MCF 10A (cell line): ENCODE results near the gene PLCB1. TPM values are rescaled to one million over a fixed set of nuclear protein-coding genes. Genes with fewer than 3 reads are reported as not detected.

ENCODE experiments used
- BruUV-seq: library from RNA; stranded (reverse); fragments of 400-500 nt; replicated peaks from 2 replicates; lab custom pipeline; 2021; lab: Mats Ljungman, UMichigan
- CTCF ChIA-PET: fragments of 300-600 bp; sonication (Branson Sonifier 250); formaldehyde crosslinking; extraction: SDS; loops from one replicate; lab custom pipeline; 2021; ENCODE audit warnings: antibody characterized with exemption, inconsistent platforms; lab: Yijun Ruan, JAX
- POLR2A ChIA-PET: fragments of 300-600, 350-650 bp; sonication (Branson Sonifier 250); formaldehyde crosslinking; extraction: SDS; loops from one replicate; lab custom pipeline; 2020; ENCODE audit warnings: antibody characterized with exemption, inconsistent platforms; lab: Yijun Ruan, JAX
- DNase-seq: peaks from one replicate; pipeline ENCODE4 v3.0.0-alpha.2; 2018; ENCODE audit not compliant: unreplicated experiment
- H3K27ac Mint-ChIP-seq: one replicate; pipeline ENCODE4 v1.8.0; 2022; ENCODE audit warnings: mild to moderate bottlenecking, low read depth, mixed read lengths; ENCODE audit not compliant: unreplicated experiment
- H3K27me3 Mint-ChIP-seq: one replicate; pipeline ENCODE4 v1.8.0; 2022; ENCODE audit warnings: mixed read lengths; ENCODE audit not compliant: insufficient read depth, unreplicated experiment
- H3K36me3 Mint-ChIP-seq: one replicate; pipeline ENCODE4 v1.8.0; 2022; ENCODE audit warnings: mild to moderate bottlenecking, moderate library complexity, mixed read lengths; ENCODE audit not compliant: insufficient read depth, unreplicated experiment
- H3K4me1 Mint-ChIP-seq: one replicate; pipeline ENCODE4 v1.8.0; 2022; ENCODE audit warnings: mixed read lengths; ENCODE audit not compliant: insufficient read depth, unreplicated experiment
- H3K4me3 Mint-ChIP-seq: one replicate; pipeline ENCODE4 v1.8.0; 2022; ENCODE audit warnings: mild to moderate bottlenecking, moderate library complexity, mixed read lengths; ENCODE audit not compliant: unreplicated experiment
- H3K9me3 Mint-ChIP-seq: one replicate; pipeline ENCODE4 v1.8.0; 2022; ENCODE audit warnings: mixed read lengths; ENCODE audit not compliant: unreplicated experiment
- intact Hi-C: fragments of 100-400 bp; cut with micrococcal nuclease; formaldehyde crosslinking; loops from 2 replicates; pipeline ENCODE4 v1.14.1; 2022
- total RNA-seq: library from RNA; stranded (reverse); gene quantifications from 2 replicates; pipeline ENCODE4 v1.2.3, GENCODE V29; 2022
- TF ChIP-seq, protein P1 (sequence below): fragments of 200-600 bp; IDR thresholded peaks from one replicate; pipeline ENCODE4 v1.8.0; 2022; ENCODE audit warnings: antibody characterized with exemption, mild to moderate bottlenecking; ENCODE audit not compliant: unreplicated experiment

The PLCB1 gene
- total RNA-seq, 1 experiment from 2014 or later = 5.9 TPM

- BruUV-seq = no TSS peak
- DNase-seq = no peak
- TF ChIP-seq, protein P1, sequence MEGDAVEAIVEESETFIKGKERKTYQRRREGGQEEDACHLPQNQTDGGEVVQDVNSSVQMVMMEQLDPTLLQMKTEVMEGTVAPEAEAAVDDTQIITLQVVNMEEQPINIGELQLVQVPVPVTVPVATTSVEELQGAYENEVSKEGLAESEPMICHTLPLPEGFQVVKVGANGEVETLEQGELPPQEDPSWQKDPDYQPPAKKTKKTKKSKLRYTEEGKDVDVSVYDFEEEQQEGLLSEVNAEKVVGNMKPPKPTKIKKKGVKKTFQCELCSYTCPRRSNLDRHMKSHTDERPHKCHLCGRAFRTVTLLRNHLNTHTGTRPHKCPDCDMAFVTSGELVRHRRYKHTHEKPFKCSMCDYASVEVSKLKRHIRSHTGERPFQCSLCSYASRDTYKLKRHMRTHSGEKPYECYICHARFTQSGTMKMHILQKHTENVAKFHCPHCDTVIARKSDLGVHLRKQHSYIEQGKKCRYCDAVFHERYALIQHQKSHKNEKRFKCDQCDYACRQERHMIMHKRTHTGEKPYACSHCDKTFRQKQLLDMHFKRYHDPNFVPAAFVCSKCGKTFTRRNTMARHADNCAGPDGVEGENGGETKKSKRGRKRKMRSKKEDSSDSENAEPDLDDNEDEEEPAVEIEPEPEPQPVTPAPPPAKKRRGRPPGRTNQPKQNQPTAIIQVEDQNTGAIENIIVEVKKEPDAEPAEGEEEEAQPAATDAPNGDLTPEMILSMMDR = no peak
- intact Hi-C loops = no loop called here
- no peaks in the 10 kb centered on the region for H3K27me3 Mint-ChIP-seq
- POLR2A ChIA-PET = no interaction called here
- no peak overlapping the region for H3K27ac Mint-ChIP-seq
- no peak overlapping the region for H3K4me3 Mint-ChIP-seq
- no peaks in the 10 kb centered on the region for H3K36me3 Mint-ChIP-seq
- CTCF ChIA-PET = interaction anchor here (0.6 to 1.1 kb wide), 4 partner anchors 24 to 148 kb away, joined by 3 to 5 read pairs (median 4); no protein-coding TSS in a partner anchor
- H3K4me1 Mint-ChIP-seq = peaks cover 5% of the 10 kb centered on the region
- peaks cover 8% of the 10 kb centered on the region for H3K9me3 Mint-ChIP-seq
Observed at GRCh38 chr20:8575114-8575513, 443.0 kb downstream of the PLCB1 start.

DNA sequence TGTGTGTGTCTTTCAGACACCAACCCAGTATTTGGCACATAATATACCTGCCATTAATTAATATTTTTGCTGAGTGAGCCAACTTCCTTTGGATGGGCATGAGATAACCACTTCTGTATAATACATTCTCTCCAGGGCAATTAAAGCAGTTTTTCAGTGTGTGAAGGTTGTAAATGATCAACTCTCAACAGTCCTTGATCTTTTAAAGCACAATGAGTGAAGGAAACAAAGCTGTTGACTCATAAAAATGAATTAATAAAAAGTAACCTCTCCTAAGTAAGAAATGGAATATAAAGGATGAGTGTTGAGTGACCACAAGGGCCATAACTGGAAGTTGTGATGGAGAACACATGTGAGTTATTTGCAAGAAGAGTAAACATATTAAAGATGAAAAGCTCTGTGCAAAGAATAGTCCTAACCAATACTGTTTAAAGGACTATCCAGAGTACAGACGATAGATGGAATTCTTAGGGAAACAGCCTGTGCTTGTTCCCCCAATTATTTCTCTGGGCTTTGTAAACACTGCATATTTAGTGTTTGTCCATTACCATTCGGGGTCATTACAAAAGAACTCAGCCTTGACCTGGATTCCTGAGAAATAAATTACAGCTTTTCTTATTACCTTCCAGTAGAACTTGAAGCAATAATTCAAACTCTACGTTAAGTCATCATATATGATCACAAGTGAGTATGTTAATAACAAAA, 446.2 kb downstream of the PLCB1 start:
- Mint-ChIP-seq H3K9me3 (no peaks in the 10 kb centered on the region), H3K4me3 (no peak overlapping the region), H3K4me1 (peaks cover 6% of the 10 kb centered on the region), H3K27me3 (no peaks in the 10 kb centered on the region), H3K27ac (no peak overlapping the region), H3K36me3 (no peaks in the 10 kb centered on the region)
- intact Hi-C loops = no loop called here
- TF ChIP-seq, protein P1 = no peak
- ChIA-PET POLR2A (no interaction called here), CTCF (interaction anchor here (0.6 to 1.1 kb wide), 3 partner anchors 18 to 431 kb away, joined by 3 to 4 read pairs (median 3); no protein-coding TSS in a partner anchor)
- no TSS peak for BruUV-seq
- no peak for DNase-seq

GRCh38 chr20:8579035-8579434, 447.0 kb downstream of the PLCB1 start:
- intact Hi-C loops = no loop called here
- BruUV-seq = no TSS peak
- CTCF ChIA-PET = interaction anchor here (0.6 to 1.1 kb wide), 3 partner anchors 11 to 432 kb away, joined by 3 read pairs; no protein-coding TSS in a partner anchor
- H3K9me3 Mint-ChIP-seq = no peaks in the 10 kb centered on the region
- TF ChIP-seq, protein P1 = no peak
- no peak overlapping the region for H3K4me3 Mint-ChIP-seq
- POLR2A ChIA-PET = no interaction called here
- no peak for DNase-seq
- peaks cover 6% of the 10 kb centered on the region for H3K4me1 Mint-ChIP-seq
- H3K36me3 Mint-ChIP-seq = no peaks in the 10 kb centered on the region
- no peaks in the 10 kb centered on the region for H3K27me3 Mint-ChIP-seq
- H3K27ac Mint-ChIP-seq = no peak overlapping the region

- POLR2A ChIA-PET = interaction anchor here (1.1 kb wide), 1 partner anchor 8 kb away, joined by 4 read pairs; no protein-coding TSS in a partner anchor
- H3K9me3 Mint-ChIP-seq = no peaks in the 10 kb centered on the region
- H3K27ac Mint-ChIP-seq = no peak overlapping the region
- no TSS peak for BruUV-seq
- H3K27me3 Mint-ChIP-seq = no peaks in the 10 kb centered on the region
- intact Hi-C loops = no loop called here
- no peak for DNase-seq
- H3K4me1 Mint-ChIP-seq = peaks cover 6% of the 10 kb centered on the region
- H3K4me3 Mint-ChIP-seq = no peak overlapping the region
- H3K36me3 Mint-ChIP-seq = no peaks in the 10 kb centered on the region
- CTCF ChIA-PET = interaction anchor here (0.6 to 1.6 kb wide), 3 partner anchors 44 to 191 kb away, joined by 3 to 6 read pairs (median 3); no protein-coding TSS in a partner anchor
- TF ChIP-seq, protein P1 = no peak
Observed at GRCh38 chr20:8581446-8582183, 449.5 kb downstream of the PLCB1 start.
